Activated CD4-positive, alpha-beta T cell treated with anti-CD3 and anti-CD28 coated beads for 24 hours (primary cell): ENCODE data around the gene EMILIN3.

Source experiments
- DNase-seq, 2 donors: peaks; one replicate each; pipeline ENCODE4 v3.0.0-alpha.2; 2020; ENCODE audit warnings: low read depth in 2 of 2

EMILIN3 gene, protein sequence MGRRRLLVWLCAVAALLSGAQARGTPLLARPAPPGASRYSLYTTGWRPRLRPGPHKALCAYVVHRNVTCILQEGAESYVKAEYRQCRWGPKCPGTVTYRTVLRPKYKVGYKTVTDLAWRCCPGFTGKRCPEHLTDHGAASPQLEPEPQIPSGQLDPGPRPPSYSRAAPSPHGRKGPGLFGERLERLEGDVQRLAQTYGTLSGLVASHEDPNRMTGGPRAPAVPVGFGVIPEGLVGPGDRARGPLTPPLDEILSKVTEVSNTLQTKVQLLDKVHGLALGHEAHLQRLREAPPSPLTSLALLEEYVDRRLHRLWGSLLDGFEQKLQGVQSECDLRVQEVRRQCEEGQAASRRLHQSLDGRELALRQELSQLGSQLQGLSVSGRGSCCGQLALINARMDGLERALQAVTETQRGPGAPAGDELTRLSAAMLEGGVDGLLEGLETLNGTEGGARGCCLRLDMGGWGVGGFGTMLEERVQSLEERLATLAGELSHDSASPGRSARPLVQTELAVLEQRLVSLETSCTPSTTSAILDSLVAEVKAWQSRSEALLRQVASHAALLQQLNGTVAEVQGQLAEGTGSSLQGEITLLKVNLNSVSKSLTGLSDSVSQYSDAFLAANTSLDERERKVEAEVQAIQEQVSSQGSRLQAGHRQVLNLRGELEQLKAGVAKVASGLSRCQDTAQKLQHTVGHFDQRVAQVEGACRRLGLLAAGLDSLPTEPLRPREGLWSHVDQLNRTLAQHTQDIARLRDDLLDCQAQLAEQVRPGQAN

DNA sequence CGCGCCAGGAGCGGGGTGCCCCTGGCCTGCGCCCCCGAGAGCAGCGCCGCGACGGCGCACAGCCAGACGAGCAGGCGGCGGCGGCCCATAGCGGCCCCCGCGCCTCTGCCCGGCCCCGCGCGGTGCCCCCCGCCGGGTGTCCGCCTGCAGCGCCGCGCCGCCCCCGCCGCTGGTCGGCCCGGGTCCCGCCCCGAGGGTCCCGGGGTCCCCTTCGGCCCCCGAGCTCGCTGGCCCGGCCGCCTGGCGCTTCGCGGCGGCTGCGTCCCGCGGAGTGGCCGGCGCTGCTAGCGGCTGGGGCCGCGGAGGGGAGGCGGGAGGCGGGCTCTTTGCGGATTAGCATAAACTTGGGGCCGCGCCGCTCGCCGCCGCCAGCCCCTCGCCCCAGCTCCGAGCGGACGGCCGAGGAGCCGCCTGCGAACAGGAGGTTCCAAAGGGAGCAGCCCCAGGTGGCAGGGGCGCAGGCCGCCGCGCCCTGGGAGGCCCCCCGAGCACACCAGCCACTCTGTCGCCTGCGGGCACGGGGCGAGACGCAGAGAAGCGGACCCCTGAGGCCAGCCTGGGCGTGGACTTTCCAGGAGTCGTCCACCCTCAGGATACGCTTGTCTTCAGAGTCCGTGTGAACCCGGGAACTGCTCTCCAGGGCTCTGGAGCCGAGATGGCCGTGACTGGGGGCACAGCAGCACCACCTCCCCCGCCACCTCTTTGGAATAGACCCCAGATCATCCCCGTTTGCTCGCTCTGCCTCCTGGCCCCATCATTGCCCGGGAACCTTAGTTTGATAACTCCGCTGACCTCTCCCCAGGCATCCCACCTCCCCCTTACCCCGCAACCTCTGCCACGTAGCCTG, at the start of gene EMILIN3:
TSS of gene EMILIN3 (minus strand) at position 273 of the 847 bp plus-strand sequence. CDS start at position 89, 184 bp downstream.
- DNase-seq = no peak

DNA sequence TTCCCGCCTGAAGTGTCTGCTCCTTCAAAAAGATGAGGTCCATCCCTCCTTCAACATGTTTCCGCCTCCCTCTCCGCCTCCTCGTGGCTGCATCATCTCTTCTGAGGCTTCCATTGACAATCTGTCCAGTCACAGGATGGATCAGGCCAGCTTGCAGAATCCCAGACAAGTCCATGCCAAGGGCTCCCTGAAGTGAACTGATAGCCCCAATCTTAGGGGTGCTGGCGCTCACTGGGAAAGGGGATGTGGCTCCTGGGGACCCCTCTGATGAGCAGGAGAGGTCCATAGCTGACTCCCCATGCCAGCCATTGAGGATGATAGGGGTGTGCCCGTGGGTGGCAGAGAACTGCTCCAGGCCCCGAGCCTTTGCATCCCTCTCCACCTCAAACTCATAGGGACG, 48.6 kb upstream of the EMILIN3 start:
- DNase-seq = no peak

DNA sequence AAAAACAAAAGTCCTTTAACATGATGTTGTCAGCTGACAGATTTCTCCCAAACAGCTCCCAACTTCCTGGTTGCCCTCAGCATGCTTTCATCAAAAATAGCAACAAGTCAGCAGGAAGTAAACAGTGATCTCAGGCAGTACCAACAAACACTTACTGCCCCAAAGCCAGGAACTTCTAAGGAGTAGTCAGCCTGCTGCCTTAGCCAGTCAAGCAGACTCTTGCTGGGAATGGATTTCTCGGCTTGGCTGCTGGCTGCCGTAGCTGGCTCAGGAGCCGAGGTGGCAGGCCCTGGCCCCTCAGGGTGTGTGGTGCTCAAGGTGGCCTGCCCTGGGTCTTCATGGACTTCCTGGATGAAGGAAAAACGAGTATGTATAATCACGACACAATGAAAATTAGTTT, 46.6 kb upstream of the EMILIN3 start:
- no peak for DNase-seq

DNA sequence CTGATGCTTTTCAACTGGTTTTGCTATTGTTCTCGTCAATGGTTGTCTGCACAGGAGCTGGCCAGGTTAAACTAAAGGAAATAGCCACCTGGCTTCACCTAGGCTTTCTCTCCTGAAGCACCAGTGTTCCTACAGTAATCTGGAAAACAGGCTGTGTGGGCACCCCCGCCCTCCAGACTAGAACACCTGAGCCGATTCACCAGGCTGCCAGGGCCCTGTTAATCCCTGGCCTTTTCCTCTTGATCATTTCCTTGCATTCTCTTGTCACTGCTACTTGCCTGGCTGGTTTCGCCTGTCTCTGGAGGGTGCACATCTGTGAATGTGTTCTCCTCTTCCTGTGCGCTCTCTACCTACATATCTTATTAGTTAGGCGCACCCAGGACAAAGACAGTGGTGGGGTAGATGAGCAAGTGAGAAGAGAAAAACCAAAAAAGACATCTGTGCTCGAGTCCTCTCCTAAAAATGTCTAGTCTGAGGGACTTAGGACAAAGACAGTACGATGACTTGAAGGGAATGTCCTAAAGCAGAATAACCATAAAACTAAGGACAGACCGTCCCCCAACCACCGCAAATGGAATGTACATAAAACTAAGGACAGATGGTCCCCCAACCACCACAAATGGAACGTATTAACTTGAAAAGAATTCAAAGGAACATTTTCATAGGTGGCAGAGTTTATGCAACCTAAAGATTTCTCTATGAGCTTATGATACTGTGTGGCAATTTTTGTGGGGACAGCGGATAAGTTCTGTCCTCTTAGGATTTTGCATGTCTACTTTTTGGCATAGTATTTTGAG, 45.9 kb upstream of the EMILIN3 start:
- DNase-seq = no peak

DNA sequence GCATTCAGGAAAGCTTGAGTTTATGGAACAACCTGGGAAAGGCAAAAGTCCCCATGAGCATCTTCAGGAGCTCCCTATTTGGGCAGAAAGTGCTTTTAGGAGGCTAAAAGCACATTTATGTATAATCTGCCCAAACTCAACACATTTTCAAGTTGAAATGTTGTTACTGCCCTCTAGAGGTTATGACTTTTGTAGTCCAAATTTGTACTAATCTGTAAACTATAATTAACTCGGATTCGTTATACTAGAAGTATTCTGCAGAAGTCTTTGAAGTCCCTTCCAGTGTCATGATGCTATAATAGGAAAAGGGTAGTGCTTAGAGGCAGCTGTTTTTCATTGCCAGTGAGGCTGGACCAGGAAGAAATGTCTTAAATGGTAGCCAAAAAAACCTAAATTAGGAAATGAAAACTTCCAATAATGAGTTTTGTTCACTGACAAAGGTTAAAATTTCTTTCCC, 44.8 kb upstream of the EMILIN3 start:
- DNase-seq = no peak

DNA sequence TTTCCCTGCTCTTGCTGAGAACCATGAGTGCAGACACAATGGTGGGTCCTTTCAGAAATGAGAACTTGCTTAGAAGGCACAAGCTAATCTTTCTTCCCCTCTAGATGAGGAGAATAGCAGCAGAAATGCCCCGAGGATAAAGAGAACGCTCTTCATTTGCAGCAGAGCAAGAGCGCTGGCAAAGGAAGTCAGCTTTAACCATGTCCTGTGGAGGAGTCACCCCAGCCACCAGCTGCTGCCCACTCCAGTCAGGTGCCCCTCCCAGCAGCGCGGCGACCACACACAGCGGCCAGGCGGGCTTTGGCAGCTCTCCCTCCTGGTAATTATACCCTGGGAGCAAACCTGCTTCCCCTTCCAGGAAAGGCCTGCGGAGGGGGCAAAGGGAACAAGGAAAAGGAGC, 42.4 kb upstream of the EMILIN3 start:
- DNase-seq = no peak

DNA sequence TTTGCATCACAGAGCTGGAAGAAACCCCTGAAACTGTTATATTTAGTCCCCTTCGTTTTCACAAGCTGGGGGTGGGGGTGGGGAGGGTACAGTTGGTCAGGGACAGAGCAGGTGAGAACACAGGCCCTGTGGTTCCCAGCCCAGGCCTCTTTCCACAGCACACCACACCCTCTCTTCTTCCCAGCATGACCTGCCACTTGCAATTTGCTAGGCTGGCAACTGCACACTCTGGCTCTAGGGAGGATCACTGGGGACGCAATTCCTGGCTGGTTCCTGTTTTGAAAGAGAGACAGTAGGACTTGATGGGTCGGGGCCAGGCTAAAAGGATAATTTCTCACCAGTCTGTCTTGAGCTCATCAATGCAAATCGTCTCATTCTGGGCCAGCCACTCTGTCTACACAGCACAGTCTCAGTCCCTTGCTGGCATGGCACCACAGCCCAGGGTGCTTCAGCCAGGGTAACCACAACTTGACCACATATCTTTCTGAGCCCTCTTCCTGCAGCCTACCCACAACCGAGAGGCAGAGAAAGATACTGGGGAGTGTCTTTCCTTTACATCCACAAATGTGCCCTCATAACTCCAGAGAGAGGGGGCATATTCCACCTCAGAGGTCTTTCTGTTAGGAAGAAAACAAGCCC, 41.7 kb upstream of the EMILIN3 start:
- no peak for DNase-seq

DNA sequence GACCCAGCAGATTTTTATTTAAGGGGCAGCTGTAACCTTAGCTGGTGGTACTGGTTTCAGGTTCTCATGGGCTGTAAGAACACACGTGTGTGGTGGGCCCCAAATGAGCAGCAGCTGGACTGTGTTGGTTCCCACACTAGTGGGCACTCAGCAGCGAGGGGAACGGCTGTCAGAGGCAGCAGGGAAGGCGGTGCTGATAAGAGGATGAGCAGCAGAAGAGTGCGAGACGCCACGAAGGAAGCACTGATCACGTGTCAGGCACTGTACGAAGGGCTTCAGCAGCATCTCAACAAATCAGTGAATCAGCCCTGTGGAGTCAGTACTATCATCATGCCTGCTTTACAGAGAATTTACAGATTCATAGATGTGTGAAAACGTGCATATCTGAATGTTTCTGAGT, 41.0 kb upstream of the EMILIN3 start:
- no peak for DNase-seq

DNA sequence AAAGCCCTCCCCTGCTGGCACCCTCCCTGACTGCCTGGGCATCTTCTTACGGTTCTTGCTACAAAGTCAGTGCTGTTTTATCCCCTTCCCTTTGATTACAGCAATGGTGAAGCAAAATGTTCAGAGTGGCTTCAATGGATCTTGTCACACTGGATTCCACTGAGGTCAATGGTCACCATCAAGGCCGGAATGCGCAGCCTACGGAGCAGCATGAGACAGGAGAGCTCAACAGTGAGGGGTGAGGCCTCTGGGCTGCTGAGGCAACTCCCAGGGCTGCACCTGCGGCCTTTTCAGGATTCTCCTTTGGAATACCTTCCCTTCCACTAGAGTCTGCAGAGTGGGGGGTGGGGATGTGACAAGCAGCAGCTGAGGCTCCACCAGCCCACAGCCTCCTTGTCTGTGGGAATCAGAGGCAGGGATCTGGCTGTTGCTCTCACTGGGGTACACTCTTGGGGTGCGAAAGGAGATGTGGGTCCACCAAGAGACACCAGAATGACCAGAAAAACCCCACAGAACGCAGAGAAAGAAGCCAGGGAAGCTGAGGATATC, 40.4 kb upstream of the EMILIN3 start:
- no peak for DNase-seq

DNA sequence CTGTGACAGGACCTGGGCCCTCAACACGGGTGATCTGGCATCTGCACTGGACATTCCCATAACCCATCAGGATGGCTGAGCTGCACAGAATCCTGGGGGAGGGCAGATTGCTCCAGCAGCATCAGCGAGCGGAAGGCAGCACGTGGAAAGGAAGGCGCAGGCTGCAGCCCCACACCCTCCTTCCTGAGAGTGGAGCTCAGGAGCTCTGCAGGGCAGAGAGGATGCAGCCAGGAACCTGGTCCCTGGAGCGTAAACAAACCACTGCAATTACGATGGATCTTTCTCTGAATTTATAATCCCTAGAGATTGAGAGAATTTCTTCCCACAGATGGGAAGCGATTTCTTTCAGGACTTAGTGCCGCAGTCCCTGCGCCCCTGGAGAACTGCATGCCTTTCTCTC, 39.7 kb upstream of the EMILIN3 start:
- DNase-seq = no peak

DNA sequence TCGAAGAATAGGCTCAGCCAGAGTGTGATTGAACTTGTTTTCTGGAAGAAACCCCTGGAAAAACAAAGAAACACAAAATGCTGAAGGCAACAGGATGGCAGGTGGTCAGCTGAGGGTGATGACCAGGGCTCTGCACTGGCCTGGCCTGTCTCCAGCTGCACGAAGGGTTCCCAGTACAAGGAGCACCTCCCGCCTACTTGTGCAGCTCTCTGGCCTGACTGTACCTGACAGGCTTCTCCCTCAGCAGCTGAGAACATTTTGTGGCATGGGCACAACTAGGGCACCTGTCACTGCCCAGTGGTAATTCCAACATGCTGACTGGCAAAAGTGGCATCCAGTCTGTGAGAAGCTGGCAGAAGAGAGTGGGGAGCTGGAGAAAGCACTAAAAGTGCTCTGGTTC, 38.8 kb upstream of the EMILIN3 start:
- DNase-seq = no peak

DNA sequence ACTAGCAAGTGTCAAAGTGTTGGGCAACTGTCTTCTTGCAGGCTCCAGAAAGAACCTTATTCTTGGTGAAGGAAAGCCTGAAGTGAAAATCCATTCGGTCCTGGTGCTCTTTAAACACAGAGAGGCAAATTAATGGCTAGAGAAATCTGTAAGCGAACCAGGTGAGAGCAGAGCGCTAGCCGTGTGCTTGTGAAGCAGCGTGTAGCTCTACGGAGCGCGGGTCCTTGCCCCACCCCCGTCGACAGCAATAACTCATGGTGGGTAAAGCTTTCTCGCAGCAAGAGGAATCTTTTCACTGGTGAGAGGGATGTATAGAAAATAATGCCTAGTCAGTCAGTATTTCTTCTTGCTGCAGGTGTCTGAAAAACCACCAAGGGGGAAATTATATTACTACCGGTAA, 37.0 kb upstream of the EMILIN3 start:
- DNase-seq = no peak

DNA sequence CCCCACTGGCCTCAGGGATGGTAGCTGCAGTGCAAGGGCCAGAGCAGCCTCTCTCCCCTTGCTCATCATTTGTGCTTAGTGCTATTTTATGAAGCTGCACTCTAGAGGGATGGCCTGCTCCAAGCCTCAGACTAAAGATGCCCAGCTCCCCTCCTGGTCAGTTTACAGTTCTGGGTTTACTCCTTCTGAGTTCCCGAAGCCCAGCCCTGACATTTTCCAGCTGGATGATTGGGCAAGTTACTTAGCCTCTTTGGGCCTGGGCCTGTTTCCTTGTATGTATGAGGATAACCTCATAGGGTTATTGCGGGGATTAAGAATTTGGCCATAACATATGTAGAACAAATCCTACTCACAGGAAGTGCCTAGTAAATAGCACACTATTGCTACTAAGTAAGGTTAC, 31.8 kb upstream of the EMILIN3 start:
- DNase-seq = no peak

DNA sequence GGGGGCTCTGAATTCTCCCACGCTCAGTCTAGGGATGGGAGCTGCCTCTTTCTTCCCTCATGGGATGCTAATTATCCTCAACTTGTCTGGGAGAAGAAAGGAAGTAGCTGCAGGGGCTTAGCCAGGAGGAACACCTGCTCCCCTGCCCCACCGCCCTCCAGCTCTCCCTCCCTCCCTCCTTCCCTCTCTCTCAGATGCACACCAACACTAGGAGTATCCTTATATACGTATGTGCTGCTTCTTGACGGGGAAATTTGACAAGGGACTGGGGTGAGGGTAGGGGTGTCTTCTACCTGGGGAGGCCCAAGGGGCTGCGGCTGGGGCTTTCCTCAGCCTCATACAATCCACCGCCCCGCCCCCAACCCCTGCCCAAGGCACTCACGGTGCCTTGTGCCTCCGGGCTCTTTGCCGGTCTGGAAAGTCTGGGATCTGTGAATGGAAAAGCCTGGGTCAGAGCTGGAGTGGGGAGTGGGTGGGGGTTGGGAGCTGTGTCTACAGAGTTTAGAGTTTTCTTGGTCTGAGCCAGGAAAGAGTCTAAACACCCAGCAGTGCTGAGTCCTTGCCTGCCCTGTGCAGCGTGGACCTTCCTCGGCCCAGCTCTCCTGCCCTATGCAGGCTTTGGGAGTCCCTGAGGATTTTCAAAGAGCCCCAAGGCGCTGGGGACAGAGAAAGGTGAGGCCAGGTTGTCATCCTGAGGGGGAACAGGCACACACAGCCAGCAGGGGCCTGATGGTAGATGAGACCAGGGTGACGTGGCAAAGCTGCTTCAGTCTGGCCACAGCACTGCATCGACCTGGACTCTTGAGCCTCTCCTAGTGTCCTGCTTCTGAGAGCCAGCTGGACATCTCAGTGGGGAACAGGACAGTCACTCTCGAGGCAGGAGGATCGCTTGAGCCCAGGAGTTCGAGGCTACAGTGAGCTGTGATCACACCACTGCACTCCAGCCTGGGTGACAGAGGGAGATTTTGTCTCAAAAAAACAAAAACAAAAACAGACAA, 29.3 kb upstream of the EMILIN3 start:
- no peak for DNase-seq

DNA sequence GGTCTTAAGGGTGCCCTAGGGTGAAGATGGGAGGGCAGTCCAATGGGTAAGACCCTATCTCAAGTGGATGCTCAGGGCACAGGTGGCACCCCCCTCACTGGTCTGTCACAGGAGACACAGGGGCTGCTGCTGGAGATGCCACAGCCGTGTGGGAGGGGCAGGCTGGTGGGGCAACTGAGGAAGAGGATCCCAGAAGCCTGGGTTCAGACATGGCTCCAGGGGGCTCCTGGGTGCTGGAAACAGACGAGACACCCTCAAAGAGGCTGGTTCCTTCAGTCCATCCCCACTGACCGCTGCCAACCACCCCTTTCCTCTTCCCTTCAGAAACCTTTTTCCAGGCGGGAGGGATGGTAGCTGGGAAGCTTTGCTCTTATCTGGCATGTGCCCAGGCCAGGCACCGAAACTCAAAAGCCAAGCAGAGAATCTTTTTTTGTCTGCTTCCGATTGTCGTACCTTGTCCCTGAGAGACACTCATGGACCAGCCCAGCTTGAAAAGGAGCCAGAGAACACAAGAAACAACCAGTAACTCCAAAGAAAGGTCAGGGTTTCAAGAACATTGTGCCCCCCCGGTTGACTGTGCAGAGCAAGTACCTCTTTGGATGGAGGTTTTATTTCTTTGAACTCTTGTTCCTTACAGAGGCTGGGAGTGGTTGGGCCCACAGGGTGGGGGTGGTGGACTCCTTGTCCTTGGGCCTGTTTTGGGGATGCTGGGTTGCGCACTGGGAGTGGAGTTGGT, 28.5 kb upstream of the EMILIN3 start:
- no peak for DNase-seq

DNA sequence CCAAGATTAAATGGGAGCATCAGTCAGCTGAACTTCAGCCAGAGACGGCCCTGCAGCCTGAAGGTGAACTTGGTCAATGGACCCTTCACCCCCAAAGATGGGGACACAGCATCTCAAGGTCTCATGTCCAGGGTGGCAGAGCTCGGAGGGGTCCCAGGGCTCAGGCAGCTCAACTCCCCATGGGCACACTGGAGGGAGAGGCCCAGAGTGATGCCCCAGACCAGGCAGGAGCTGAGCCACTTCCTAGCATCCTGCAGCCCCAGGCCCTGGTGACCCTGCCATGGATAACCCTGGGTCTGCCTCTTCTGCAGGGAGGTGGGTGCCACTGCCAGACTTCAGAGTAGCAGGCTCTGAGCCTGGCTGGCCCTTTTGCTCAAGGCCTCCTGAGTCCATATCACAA, 27.5 kb upstream of the EMILIN3 start:
- DNase-seq = no peak

DNA sequence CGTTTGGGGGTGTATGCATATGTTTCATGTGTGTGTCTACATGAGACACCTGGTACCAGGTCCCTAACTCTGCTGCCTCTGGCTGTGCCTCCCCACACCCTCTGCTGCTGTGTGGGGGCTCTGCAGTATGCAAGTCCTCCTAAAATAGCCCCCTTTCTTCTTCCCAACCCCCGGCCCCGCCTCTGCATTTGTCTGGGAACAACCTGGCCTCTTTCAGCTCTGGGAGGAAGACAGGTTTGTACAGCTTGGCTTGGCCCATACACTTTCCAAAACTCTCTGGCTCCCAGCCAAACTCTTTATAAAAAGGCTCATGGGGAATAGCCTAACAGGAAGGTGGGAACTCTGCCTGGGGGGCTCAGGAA, 27.1 kb upstream of the EMILIN3 start:
- no peak for DNase-seq

DNA sequence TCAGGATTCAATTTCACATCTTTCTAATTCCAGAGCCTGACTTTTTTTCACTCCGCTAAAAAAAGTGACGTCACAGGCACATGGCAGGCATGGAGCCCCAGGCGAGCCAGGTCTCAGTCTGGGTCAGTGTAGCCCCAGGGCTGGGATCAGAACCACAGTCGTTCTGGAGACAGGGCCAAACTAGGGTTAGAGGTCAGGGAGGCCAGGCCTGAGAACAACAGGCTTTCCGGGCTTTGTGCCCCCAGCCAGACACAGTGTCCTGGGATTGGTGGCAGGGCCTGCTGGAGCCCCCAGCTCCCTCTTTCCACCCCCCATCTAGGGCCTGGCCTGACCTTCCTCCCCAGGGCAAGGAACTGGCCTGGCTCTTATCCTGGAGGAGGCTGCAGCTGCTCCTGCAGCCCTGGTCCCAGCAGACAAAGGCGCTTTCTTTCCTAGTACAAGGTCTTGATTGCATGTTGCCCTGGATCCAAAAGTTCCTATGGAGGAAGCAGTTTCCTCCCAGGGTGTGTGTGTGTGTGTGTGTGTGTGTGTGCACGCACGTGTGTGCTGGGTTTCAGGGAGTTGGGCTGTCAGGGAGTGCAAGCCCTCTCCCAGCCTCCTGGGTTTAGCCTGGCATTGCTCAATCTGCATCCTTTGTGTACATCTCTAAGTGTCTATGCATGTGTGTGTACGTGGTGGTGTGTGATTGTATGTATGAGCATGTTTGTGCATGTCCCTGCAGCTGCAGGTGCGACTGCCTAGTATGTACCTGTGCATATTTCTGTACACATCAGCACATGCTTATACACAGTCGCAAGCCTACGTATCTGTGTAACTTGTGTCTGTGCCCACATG, 26.5 kb upstream of the EMILIN3 start:
- no peak for DNase-seq
